NB4 (cell line): ENCODE results near the gene CDC20.

Experiments used
- CTCF ChIP-seq: IDR thresholded peaks from one replicate; pipeline ENCODE4 v1.5.1; 2012; ENCODE audit warnings: low read depth, low read length
- MAX ChIP-seq: IDR thresholded peaks from 2 replicates; pipeline ENCODE4 v1.6.1; 2011; ENCODE audit warnings: low read depth, low read length
- POLR2A ChIP-seq: IDR thresholded peaks from 2 replicates; pipeline ENCODE4 v1.6.1; 2011; ENCODE audit warnings: mild to moderate bottlenecking; ENCODE audit not compliant: insufficient read length; ENCODE audit errors: extremely low read depth

GRCh38 chr1:43325381-43325780 is 33.4 kb upstream of the CDC20 start:
- no peak for TF ChIP-seq POLR2A
- TF ChIP-seq CTCF, result no peak
- no peak for TF ChIP-seq MAX
